Colonic mucosa (tissue), 4 donors: Measurements from ENCODE around the gene TPSD1. TPM values are rescaled to one million over a fixed set of nuclear protein-coding genes. Genes with fewer than 3 reads are reported as not detected.

Experiments used
- DNase-seq: peaks from one replicate; pipeline ENCODE4 v3.0.0-alpha.2; 2020
- H3K27ac ChIP-seq: fragments of 200-600 bp; one replicate; pipeline ENCODE4 v1.8.0; 2021
- H3K27me3 ChIP-seq: fragments of 200-600 bp; one replicate; pipeline ENCODE4 v1.8.0; 2021
- H3K36me3 ChIP-seq: fragments of 200-600 bp; one replicate; pipeline ENCODE4 v1.8.0; 2021
- H3K4me1 ChIP-seq: fragments of 200-600 bp; one replicate; pipeline ENCODE4 v1.8.0; 2021; ENCODE audit warnings: mild to moderate bottlenecking
- H3K4me3 ChIP-seq: fragments of 200-600 bp; one replicate; pipeline ENCODE4 v1.8.0; 2021
- H3K9ac ChIP-seq, 2 donors: one replicate each; pipeline ENCODE4 v1.7.0; 2013; ENCODE audit warnings: control low read depth in 2 of 2, low read depth in 2 of 2, low read length in 2 of 2
- H3K9me3 ChIP-seq: fragments of 200-600 bp; one replicate; pipeline ENCODE4 v1.8.0; 2021
- intact Hi-C: fragments of 100-400 bp; cut with DNase I; formaldehyde crosslinking; loops from one replicate; pipeline ENCODE4 v1.14.1; 2022
- total RNA-seq, 2 donors: library from RNA; stranded (reverse); fragmentation: NEBNext Ultra II Directional in 1 of 2; extraction: Animal tissue kit (Norgen Biotek cat#: 25700) in 1 of 2; gene quantifications; one replicate each; pipeline ENCODE4 v1.2.1, GENCODE V29; 2021
- TF ChIP-seq, protein P1 (sequence below): fragments of 200-600 bp; IDR thresholded peaks from one replicate; pipeline ENCODE4 v1.8.0; 2022; ENCODE audit warnings: antibody characterized with exemption, mild to moderate bottlenecking
- donor health status: healthy.
- donor health status: DM: no; HTN: no; CAD: no.
- donor health status: DM: no; HTN: no; CAD: no.

TPSD1 gene
- total RNA-seq, 2 donors from 2014 or later = 0.19 to 0.64 TPM

DNA sequence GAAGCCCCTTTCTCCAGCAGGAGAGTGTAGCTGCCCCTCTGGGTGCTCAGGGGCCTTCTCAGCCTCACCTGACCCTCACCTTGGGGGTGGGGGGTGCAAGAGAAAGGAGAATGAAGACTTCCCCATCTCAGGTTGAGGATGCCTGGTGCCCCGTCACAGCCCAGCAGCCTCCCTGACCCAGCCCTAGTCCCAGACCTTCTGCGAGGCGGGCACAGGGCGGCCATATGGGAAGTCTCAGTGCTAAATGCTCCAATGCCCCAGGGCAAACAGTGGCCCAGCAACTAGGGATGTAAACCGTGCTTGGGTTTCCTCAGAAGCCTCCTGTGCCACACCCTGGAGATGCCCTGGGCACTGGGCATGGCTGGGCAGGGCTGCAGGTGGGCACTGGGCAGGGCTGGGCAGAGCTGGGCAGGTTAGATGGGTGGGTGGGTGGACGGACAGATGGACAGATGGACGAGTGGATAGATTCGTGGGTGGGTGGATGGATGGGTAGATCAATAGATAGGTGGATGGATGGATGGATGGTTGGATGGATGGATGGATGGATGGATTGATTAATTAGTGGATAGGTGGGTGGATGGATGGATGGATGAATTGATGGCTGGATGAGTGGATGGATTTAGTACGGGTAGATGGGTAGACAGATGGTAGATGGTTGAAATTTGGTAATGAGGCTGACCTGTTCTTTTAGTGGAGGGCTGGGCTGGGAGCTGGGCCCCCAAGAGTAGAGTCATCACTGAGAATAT, 16.8 kb downstream of the TPSD1 start:
- Histone ChIP-seq H3K27me3 (no peaks in the 10 kb centered on the region), H3K4me1 (peaks cover 5% of the 10 kb centered on the region), H3K9me3 (no peaks in the 10 kb centered on the region), H3K9ac (no peak overlapping the region), H3K36me3 (no peaks in the 10 kb centered on the region), H3K4me3 (no peak overlapping the region), H3K27ac (no peak overlapping the region)
- TF ChIP-seq, protein P1, sequence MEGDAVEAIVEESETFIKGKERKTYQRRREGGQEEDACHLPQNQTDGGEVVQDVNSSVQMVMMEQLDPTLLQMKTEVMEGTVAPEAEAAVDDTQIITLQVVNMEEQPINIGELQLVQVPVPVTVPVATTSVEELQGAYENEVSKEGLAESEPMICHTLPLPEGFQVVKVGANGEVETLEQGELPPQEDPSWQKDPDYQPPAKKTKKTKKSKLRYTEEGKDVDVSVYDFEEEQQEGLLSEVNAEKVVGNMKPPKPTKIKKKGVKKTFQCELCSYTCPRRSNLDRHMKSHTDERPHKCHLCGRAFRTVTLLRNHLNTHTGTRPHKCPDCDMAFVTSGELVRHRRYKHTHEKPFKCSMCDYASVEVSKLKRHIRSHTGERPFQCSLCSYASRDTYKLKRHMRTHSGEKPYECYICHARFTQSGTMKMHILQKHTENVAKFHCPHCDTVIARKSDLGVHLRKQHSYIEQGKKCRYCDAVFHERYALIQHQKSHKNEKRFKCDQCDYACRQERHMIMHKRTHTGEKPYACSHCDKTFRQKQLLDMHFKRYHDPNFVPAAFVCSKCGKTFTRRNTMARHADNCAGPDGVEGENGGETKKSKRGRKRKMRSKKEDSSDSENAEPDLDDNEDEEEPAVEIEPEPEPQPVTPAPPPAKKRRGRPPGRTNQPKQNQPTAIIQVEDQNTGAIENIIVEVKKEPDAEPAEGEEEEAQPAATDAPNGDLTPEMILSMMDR = no peak
- intact Hi-C loops = no loop called here
- no peak for DNase-seq

GRCh38 chr16:1273816-1274215, 17.9 kb downstream of the TPSD1 start:
- no peak for DNase-seq
- H3K4me3 ChIP-seq = no peak overlapping the region
- TF ChIP-seq, protein P1 = no peak
- peaks cover 5% of the 10 kb centered on the region for H3K4me1 ChIP-seq
- H3K27me3 ChIP-seq = peaks cover 4% of the 10 kb centered on the region
- H3K36me3 ChIP-seq = no peaks in the 10 kb centered on the region
- H3K27ac ChIP-seq = no peak overlapping the region
- H3K9me3 ChIP-seq = no peaks in the 10 kb centered on the region
- H3K9ac ChIP-seq = no peak overlapping the region
- intact Hi-C loops = no loop called here

DNA sequence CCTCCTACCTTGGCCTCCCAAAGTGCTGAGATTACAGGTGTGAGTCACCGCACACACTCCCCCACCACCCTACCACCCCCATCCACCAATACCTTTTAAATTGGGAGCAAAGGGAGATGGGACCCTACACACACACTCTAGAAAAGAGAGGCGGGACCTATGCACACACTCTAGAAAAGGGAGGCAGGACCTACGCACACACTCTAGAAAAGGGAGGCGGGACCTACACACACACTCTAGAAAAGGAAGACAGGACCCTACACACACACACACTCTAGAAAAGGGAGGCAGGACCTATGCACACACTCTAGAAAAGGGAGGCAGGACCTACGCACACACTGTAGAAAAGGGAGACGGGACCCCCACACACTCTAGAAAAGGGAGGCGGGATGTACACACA, 18.9 kb downstream of the TPSD1 start:
- H3K27ac ChIP-seq = no peak overlapping the region
- peaks cover 4% of the 10 kb centered on the region for H3K27me3 ChIP-seq
- TF ChIP-seq, protein P1 = no peak
- intact Hi-C loops = no loop called here
- no peak overlapping the region for H3K4me3 ChIP-seq
- H3K9me3 ChIP-seq = no peaks in the 10 kb centered on the region
- H3K4me1 ChIP-seq = peaks cover 5% of the 10 kb centered on the region
- no peaks in the 10 kb centered on the region for H3K36me3 ChIP-seq
- H3K9ac ChIP-seq = no peak overlapping the region
- DNase-seq = no peak

DNA sequence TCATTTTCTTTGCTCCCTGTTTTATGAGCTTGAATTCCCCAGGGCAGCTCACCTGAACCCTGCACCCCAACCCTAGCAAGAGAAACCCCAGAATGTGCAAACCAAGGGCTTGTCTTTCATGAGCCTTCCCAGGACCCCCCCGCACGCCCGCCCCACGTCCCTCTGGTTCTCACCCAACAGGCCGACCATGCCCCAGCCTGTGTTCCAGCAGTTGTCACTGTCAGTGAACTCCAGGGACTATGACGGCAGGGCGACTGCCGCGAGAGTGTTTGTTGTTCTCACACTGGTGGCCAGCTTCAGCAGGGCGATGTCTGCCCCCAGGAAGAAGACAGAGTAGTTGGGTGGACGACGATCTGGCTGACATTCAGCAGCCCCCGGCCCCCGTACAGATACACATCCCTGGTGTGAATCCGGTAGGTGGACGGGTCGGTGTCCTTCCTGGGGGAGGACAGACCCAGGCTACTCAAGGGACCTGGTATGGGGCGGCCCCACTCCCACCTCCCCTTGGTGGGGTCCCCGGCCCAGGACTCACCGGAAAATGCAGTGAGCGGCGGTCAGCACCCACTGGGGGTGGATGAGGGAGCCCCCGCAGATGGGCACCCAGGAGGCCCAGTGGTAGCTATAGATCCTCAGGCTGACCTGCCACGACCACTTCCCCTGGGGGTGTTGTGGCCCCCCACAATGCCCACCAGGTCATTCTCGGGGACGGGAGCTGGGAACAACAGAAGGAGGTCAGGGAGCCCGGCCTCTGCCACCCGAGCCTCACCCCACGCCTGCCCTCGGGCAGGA, 20.1 kb downstream of the TPSD1 start:
- peaks cover 5% of the 10 kb centered on the region for H3K4me1 ChIP-seq
- TF ChIP-seq, protein P1 = no peak
- peaks cover 4% of the 10 kb centered on the region for H3K27me3 ChIP-seq
- H3K9me3 ChIP-seq = no peaks in the 10 kb centered on the region
- H3K27ac ChIP-seq = no peak overlapping the region
- H3K36me3 ChIP-seq = no peaks in the 10 kb centered on the region
- intact Hi-C loops = no loop called here
- H3K4me3 ChIP-seq = no peak overlapping the region
- no peak overlapping the region for H3K9ac ChIP-seq
- DNase-seq = no peak

- intact Hi-C loops = no loop called here
- no peaks in the 10 kb centered on the region for H3K9me3 ChIP-seq
- DNase-seq = no peak
- no peak overlapping the region for H3K27ac ChIP-seq
- H3K4me3 ChIP-seq = no peak overlapping the region
- TF ChIP-seq, protein P1 = no peak
- H3K9ac ChIP-seq = no peak overlapping the region
- H3K4me1 ChIP-seq = peaks cover 5% of the 10 kb centered on the region
- peaks cover 4% of the 10 kb centered on the region for H3K27me3 ChIP-seq
- H3K36me3 ChIP-seq = no peaks in the 10 kb centered on the region
Measured at GRCh38 chr16:1276580-1276878, 20.7 kb downstream of the TPSD1 start.
